ENCODE data around the gene CLK3. TPM values are rescaled to one million over a fixed set of nuclear protein-coding genes. Genes with fewer than 3 reads are reported as not detected.

Gene CLK3
- polyA plus RNA-seq, 1 of the 3 experiments (the other 2 are of a cell fraction) = 67.7 TPM

GRCh38 chr15:74631087-74631385, 15.4 kb downstream of the CLK3 start:
- Histone ChIP-seq H3K36me3 (replicated peaks in 1 of 2; ENCODE audit: control insufficient read depth in 1 of 2, insufficient read depth in 2 of 2, low read length in 1 of 2) (peaks cover 20 to 88% of the 10 kb centered on the region in 2 experiments), H3F3A (replicated peaks; ENCODE audit: insufficient read depth) (peaks cover 9% of the 10 kb centered on the region), H3K4me3 (ENCODE audit: low read depth in 2 of 2, low read length in 1 of 2) (no peak overlapping the region), H3K9ac (no peak overlapping the region), H3K79me2 (ENCODE audit: insufficient read depth) (0 out of 2 replicates have a peak, but pooled peaks cover 4% of the 10 kb centered on the region), H3K27ac (ENCODE audit: low read depth in 2 of 2, low read length in 1 of 2) (peak overlapping the region in 1 of 2 experiments; percentile 16; a peak in 1 of 4 replicates), H3K27me3 (ENCODE audit: insufficient read depth) (no peaks in the 10 kb centered on the region), H3K9me2 (no peaks in the 10 kb centered on the region), H3K9me3 (no peaks in the 10 kb centered on the region), H2AFZ (ENCODE audit: low read depth) (no peak overlapping the region), H3K4me1 (ENCODE audit: control insufficient read depth in 1 of 2, insufficient read depth in 2 of 2, low read depth in 1 of 2, low read length in 1 of 2) (no peaks in the 10 kb centered on the region), H4K20me1 (ENCODE audit: insufficient read depth) (peaks cover 52% of the 10 kb centered on the region; the same call in 1 of the 2 replicates), H3K4me2 (no peak overlapping the region)
- POLR2A ChIA-PET = interaction anchor here (0.7 to 1.9 kb wide), 6 partner anchors 8 to 188 kb away, joined by 3 to 9 read pairs (median 5); no protein-coding TSS in a partner anchor
- no peak for DNase-seq
- CTCF ChIA-PET = interaction anchor here (0.5 to 39.4 kb wide), 30 partner anchors 12 to 319 kb away, joined by 3 to 1109 read pairs (median 5); partner anchors contain the start of genes CLK3, CSK, CYP11A1 and UBL7
- TF ChIP-seq FOXJ3 (CRISPR knock-in tag; IDR thresholded peaks at IDR 0.05) = no peak
- TF ChIP-seq RAD21 (IDR thresholded peaks at IDR 0.05; ENCODE audit: low read length) = no peak
- no peak for TF ChIP-seq MAX (IDR thresholded peaks at IDR 0.05; ENCODE audit: low read depth)
- TF ChIP-seq REST (IDR thresholded peaks at IDR 0.05; ENCODE audit: low read depth, low read length) = no peak
- no peak for TF ChIP-seq TEAD4 (IDR thresholded peaks at IDR 0.05; ENCODE audit: borderline replicate concordance, insufficient read depth)
- no peak for TF ChIP-seq ZBTB33 (IDR thresholded peaks at IDR 0.05; ENCODE audit: borderline replicate concordance, low read depth)
- no peak for TF ChIP-seq NFIC (IDR thresholded peaks at IDR 0.05; ENCODE audit: borderline replicate concordance)
- no peak for TF ChIP-seq NRF1 (IDR thresholded peaks at IDR 0.05; ENCODE audit: low read depth, low read length)
- TF ChIP-seq TAF1 (IDR thresholded peaks at IDR 0.05; ENCODE audit: borderline replicate concordance, low read depth, low read length) = no peak
- TF ChIP-seq EZH2phosphoT487 (IDR thresholded peaks at IDR 0.05; ENCODE audit: borderline replicate concordance, low read depth) = no peak
- no peak for TF ChIP-seq YY1 (IDR thresholded peaks at IDR 0.05; ENCODE audit: low read depth)
- WGBS (ENCODE audit: low lambda C conversion rate) = 90% methylated on average over 2 of the region's 3 CpGs

All from SK-N-SH (cell line).